Upper lobe of right lung (tissue), 1 donor: ENCODE data around the gene SHROOM3. TPM values are rescaled to one million over a fixed set of nuclear protein-coding genes. Genes with fewer than 3 reads are reported as not detected.

Source experiments
- ATAC-seq: fragments of 200-7000 bp; cut with Tn5 transposase; one replicate; pipeline ENCODE4 v1.9.1; 2020; ENCODE audit warnings: mild to moderate bottlenecking, moderate library complexity
- DNase-seq: peaks from one replicate; pipeline ENCODE4 v3.0.0-alpha.2; 2020
- H3K27ac ChIP-seq: fragments of 200-600 bp; one replicate; pipeline ENCODE4 v1.8.0; 2022
- H3K27me3 ChIP-seq: fragments of 200-600 bp; one replicate; pipeline ENCODE4 v1.8.0; 2022; ENCODE audit warnings: mild to moderate bottlenecking
- H3K36me3 ChIP-seq: fragments of 200-600 bp; one replicate; pipeline ENCODE4 v1.8.0; 2022
- H3K4me1 ChIP-seq: fragments of 200-600 bp; one replicate; pipeline ENCODE4 v1.8.0; 2022
- H3K4me3 ChIP-seq: fragments of 200-600 bp; one replicate; pipeline ENCODE4 v1.8.0; 2022; ENCODE audit warnings: mild to moderate bottlenecking
- H3K9me3 ChIP-seq: fragments of 200-600 bp; one replicate; pipeline ENCODE4 v1.8.0; 2022
- CTCF ChIP-seq: fragments of 200-600 bp; IDR thresholded peaks from one replicate; pipeline ENCODE4 v1.8.0; 2022; ENCODE audit warnings: antibody characterized with exemption
- intact Hi-C: fragments of 100-400 bp; cut with DNase I; formaldehyde crosslinking; loops from one replicate; pipeline ENCODE4 v1.11.0; 2022
- total RNA-seq: library from RNA; stranded (reverse); fragmentation: NEBNext Ultra II Directional; extraction: Animal tissue kit (Norgen Biotek cat#: 25700); gene quantifications from one replicate; pipeline ENCODE4 v1.2.1, GENCODE V29; 2021
- donor health status: DM: no; HTN: yes; CAD: no; lungs with severe emphysema.

Gene SHROOM3
- total RNA-seq, 1 donor from 2014 or later, result 73.3 TPM

GRCh38 chr4:76484654-76485053 lies 49.6 kb downstream of the SHROOM3 start:
- Histone ChIP-seq H3K27ac (no peak overlapping the region), H3K27me3 (no peaks in the 10 kb centered on the region), H3K36me3 (no peaks in the 10 kb centered on the region), H3K4me1 (no peaks in the 10 kb centered on the region), H3K9me3 (no peaks in the 10 kb centered on the region), H3K4me3 (no peak overlapping the region)
- ATAC-seq, result no peak
- DNase-seq, result no peak
- intact Hi-C loops, result no loop called here
- no peak for TF ChIP-seq CTCF

- Histone ChIP-seq H3K27me3 (no peaks in the 10 kb centered on the region), H3K27ac (no peak overlapping the region), H3K9me3 (no peaks in the 10 kb centered on the region), H3K4me1 (no peaks in the 10 kb centered on the region), H3K4me3 (no peak overlapping the region), H3K36me3 (no peaks in the 10 kb centered on the region)
- ATAC-seq (no peak), DNase-seq (no peak)
- intact Hi-C loops, result no loop called here
- TF ChIP-seq CTCF, result no peak
Observed at GRCh38 chr4:76485450-76485849, 50.4 kb downstream of the SHROOM3 start.

GRCh38 chr4:76486588-76487276 lies 51.7 kb downstream of the SHROOM3 start:
- no peak for ATAC-seq
- no peaks in the 10 kb centered on the region for H3K27me3 ChIP-seq
- H3K4me1 ChIP-seq, result no peaks in the 10 kb centered on the region
- intact Hi-C loops, result no loop called here
- DNase-seq, result no peak
- H3K9me3 ChIP-seq, result no peaks in the 10 kb centered on the region
- TF ChIP-seq CTCF, result no peak
- H3K36me3 ChIP-seq, result no peaks in the 10 kb centered on the region
- no peak overlapping the region for H3K27ac ChIP-seq
- H3K4me3 ChIP-seq, result no peak overlapping the region

GRCh38 chr4:76487621-76488020 lies 52.6 kb downstream of the SHROOM3 start:
- no peaks in the 10 kb centered on the region for H3K9me3 ChIP-seq
- H3K4me3 ChIP-seq, result no peak overlapping the region
- DNase-seq, result no peak
- H3K36me3 ChIP-seq, result no peaks in the 10 kb centered on the region
- no peak overlapping the region for H3K27ac ChIP-seq
- intact Hi-C loops, result no loop called here
- no peak for ATAC-seq
- no peaks in the 10 kb centered on the region for H3K27me3 ChIP-seq
- H3K4me1 ChIP-seq, result no peaks in the 10 kb centered on the region
- TF ChIP-seq CTCF, result no peak

- no peaks in the 10 kb centered on the region for H3K4me1 ChIP-seq
- no peak for TF ChIP-seq CTCF
- no peaks in the 10 kb centered on the region for H3K36me3 ChIP-seq
- ATAC-seq (no peak), DNase-seq (no peak)
- H3K9me3 ChIP-seq, result no peaks in the 10 kb centered on the region
- no peaks in the 10 kb centered on the region for H3K27me3 ChIP-seq
- H3K4me3 ChIP-seq, result no peak overlapping the region
- H3K27ac ChIP-seq, result no peak overlapping the region
- intact Hi-C loops, result no loop called here
Observed at GRCh38 chr4:76488455-76488854, 53.4 kb downstream of the SHROOM3 start.
